ENCODE measurements around the gene SETBP1.

SETBP1 gene

GRCh38 chr18:44786257-44786656, 105.6 kb downstream of the SETBP1 start:
- no peak overlapping the region for H3K4me3 ChIP-seq (ENCODE audit: low read length)
- TF ChIP-seq CTCF (conservative IDR thresholded peaks at IDR 0.05; ENCODE audit: low read depth, low read length), result no peak
- no peak for DNase-seq (ENCODE audit: low read depth)

- H3K4me3 ChIP-seq (ENCODE audit: low read length), result no peak overlapping the region
- TF ChIP-seq CTCF (conservative IDR thresholded peaks at IDR 0.05; ENCODE audit: low read depth, low read length), result no peak
- DNase-seq (ENCODE audit: low read depth), result no peak
Observed at GRCh38 chr18:44786688-44787087, 106.0 kb downstream of the SETBP1 start.

- no peak for DNase-seq (ENCODE audit: low read depth)
- TF ChIP-seq CTCF (conservative IDR thresholded peaks at IDR 0.05; ENCODE audit: low read depth, low read length), result no peak
- H3K4me3 ChIP-seq (ENCODE audit: low read length), result no peak overlapping the region
Observed at GRCh38 chr18:44788334-44788733, 107.6 kb downstream of the SETBP1 start.

- TF ChIP-seq CTCF (conservative IDR thresholded peaks at IDR 0.05; ENCODE audit: low read depth, low read length), result no peak
- H3K4me3 ChIP-seq (ENCODE audit: low read length), result no peak overlapping the region
- DNase-seq (ENCODE audit: low read depth), result peak; percentile 26
Observed at GRCh38 chr18:44789710-44790109, 109.0 kb downstream of the SETBP1 start.

GRCh38 chr18:44790860-44791259, 110.2 kb downstream of the SETBP1 start:
- H3K4me3 ChIP-seq (ENCODE audit: low read length), result no peak overlapping the region
- TF ChIP-seq CTCF (conservative IDR thresholded peaks at IDR 0.05; ENCODE audit: low read depth, low read length), result no peak
- no peak for DNase-seq (ENCODE audit: low read depth)

- no peak overlapping the region for H3K4me3 ChIP-seq (ENCODE audit: low read length)
- no peak for TF ChIP-seq CTCF (conservative IDR thresholded peaks at IDR 0.05; ENCODE audit: low read depth, low read length)
- no peak for DNase-seq (ENCODE audit: low read depth)
Observed at GRCh38 chr18:44791520-44791919, 110.8 kb downstream of the SETBP1 start.

GRCh38 chr18:44792456-44793061, 111.9 kb downstream of the SETBP1 start:
- TF ChIP-seq CTCF (conservative IDR thresholded peaks at IDR 0.05; ENCODE audit: low read depth, low read length), result no peak
- peak; percentile 20 for DNase-seq (ENCODE audit: low read depth)
- H3K4me3 ChIP-seq (ENCODE audit: low read length), result no peak overlapping the region

Data from retinal pigment epithelial cell (primary cell).